Vagina (tissue), 2 donors: Measurements from ENCODE around the gene TNRC6C.

Experiments
- POLR2A ChIP-seq, 2 donors: fragments of 450-650 bp; IDR thresholded peaks; one replicate each; pipeline ENCODE4 v1.6.1; 2017; ENCODE audit warnings: antibody characterized with exemption in 2 of 2, mild to moderate bottlenecking in 2 of 2, moderate library complexity in 2 of 2
- TF ChIP-seq, protein P1 (sequence below), 3 experiments: fragments of 450-650 bp in 2 of 3; fragments of 200-600 bp in 1 of 3; sonication (generic) in 1 of 3; IDR thresholded peaks; one replicate each; pipeline ENCODE4 v1.5.1; 2017 to 2019; ENCODE audit warnings: antibody characterized with exemption in 3 of 3, mild to moderate bottlenecking in 2 of 3, moderate library complexity in 2 of 3

DNA sequence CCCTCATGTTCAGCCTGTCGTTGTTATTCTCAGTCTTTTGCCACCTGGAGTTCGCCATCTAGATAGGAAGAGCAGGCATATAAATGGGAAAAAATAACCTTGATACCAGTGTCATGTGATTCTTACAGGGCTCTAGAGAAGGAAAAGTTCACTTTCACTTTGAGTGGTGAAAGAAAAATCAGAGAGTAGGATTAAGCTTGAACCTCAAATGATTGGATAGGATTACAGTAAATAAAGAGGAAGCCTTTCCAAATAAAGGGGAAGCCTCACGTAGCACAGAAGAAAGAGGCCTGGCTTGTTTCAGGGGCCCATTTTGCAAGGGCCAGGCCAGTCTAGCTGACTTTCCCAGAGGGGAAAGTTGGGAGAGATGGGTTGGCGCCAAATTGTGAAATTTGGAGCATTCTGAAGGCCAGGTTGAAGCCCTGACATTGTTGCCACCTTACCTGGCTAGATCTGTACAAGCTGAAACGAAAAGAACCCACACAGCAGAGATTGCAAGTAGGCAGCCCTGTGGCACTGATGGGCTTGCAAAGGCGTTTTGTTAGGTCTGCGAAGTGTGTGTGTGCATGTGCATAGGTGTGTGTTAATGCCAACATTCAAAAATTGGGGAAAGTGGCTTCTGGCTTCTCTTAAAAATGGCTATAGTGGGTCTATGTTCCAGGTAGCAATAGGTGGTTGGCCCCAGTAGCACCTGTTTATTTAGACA lies 131.2 kb downstream of the TNRC6C start:
- TF ChIP-seq, protein P1, sequence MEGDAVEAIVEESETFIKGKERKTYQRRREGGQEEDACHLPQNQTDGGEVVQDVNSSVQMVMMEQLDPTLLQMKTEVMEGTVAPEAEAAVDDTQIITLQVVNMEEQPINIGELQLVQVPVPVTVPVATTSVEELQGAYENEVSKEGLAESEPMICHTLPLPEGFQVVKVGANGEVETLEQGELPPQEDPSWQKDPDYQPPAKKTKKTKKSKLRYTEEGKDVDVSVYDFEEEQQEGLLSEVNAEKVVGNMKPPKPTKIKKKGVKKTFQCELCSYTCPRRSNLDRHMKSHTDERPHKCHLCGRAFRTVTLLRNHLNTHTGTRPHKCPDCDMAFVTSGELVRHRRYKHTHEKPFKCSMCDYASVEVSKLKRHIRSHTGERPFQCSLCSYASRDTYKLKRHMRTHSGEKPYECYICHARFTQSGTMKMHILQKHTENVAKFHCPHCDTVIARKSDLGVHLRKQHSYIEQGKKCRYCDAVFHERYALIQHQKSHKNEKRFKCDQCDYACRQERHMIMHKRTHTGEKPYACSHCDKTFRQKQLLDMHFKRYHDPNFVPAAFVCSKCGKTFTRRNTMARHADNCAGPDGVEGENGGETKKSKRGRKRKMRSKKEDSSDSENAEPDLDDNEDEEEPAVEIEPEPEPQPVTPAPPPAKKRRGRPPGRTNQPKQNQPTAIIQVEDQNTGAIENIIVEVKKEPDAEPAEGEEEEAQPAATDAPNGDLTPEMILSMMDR (IDR thresholded peaks at IDR 0.05) = no peak
- TF ChIP-seq POLR2A (IDR thresholded peaks at IDR 0.05) = no peak
